D341Med (cell line): ENCODE results near the gene ZIC4.
A peak's percentile ranks its signal among the peaks of the same experiment; 100 is the strongest.

Experiments used
- DNase-seq: peaks from one replicate; pipeline ENCODE4 v3.0.0; 2012; ENCODE audit warnings: low spot score

Gene ZIC4

DNA sequence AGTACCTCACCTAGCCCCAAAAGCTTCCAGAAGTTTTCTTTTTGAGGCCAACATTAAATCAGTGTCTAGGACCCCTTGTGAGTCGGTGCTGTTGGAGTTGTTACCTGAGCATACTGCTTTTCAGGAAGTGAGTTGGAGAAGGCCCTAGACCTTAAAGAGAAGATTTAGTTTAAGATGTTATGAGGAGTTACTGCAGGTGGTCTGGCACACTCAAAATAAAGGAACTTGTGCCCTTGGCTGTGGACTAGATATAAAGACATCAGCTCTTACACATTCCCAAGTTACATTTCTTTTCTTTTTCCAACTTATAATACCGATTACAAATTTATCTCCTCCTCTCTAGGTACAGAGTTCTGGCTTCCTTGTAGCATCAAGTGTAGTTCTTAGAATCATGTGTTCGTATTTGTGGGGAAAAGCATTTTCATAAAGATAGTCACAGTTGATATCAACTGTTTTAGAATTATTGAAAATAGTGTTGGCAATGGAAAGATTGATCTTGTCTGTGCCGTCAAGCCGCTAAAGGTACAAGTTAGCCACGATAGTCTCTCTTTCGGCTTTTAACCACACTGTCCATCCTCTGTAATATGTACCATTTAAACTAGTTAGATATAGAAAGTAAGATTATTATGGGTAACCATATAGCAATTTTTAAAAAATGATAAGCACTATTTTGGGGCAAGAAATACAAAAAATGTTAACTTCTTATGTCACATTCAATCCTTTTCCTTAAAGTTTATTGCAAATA is 11.4 kb upstream of the ZIC4 start:
- no peak for DNase-seq

- no peak for DNase-seq
These were observed 10.6 kb upstream of the ZIC4 start for GRCh38 chr3:147416931-147417330.

DNA sequence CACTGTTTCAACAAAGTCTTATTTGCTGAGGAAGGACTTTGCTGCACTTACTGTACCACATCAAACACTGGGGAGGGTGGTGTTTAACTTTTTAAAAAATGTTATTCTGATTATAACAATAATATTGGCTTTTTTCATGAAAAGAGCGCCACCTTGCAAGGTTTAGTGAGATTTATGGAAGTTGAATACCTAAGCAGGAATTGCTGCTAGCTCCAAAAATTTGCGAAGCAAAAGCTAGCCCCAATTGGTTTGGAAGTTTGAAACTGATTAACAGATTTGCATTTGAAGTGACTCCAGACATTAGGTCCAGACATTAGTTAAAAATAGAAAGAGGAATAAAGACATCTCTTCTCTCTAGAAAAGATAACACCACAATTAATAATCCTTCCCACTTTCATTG is 9.5 kb upstream of the ZIC4 start:
- no peak for DNase-seq

GRCh38 chr3:147415286-147415685 is 8.9 kb upstream of the ZIC4 start:
- no peak for DNase-seq

DNA sequence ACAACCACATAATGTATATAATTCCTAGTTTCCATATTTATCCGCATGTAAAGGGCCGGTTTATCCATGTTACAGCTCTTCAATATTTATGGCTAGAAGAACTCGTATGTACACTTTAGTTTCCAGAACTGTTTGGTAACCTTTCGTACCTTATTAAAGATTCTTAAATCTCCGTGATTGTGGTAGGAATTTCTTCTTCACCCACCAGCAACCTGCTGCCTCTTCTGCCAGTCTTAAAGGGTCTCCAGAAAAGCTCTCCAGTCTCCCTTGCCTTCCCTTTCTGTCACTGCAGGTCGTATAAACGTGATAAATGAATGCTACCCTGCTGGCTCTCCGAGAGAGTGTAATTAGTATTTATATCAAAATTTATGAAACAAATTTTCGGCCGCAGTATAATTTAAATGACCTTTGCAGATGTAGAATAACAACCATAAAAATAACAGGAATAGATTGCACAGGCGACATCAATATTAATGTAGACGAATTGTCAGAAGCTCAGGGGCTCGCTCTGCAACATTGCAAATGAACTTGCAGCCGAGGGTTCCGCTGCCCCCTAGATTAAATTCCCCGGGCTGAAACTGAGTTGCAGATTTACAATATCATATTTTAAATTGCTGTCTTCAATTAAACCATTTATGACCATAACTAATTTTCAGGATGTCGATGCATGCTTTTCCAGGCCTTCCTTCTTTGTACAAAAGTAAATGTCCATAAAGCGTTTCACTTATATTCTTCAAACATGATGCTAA is 8.2 kb upstream of the ZIC4 start:
- no peak for DNase-seq

DNA sequence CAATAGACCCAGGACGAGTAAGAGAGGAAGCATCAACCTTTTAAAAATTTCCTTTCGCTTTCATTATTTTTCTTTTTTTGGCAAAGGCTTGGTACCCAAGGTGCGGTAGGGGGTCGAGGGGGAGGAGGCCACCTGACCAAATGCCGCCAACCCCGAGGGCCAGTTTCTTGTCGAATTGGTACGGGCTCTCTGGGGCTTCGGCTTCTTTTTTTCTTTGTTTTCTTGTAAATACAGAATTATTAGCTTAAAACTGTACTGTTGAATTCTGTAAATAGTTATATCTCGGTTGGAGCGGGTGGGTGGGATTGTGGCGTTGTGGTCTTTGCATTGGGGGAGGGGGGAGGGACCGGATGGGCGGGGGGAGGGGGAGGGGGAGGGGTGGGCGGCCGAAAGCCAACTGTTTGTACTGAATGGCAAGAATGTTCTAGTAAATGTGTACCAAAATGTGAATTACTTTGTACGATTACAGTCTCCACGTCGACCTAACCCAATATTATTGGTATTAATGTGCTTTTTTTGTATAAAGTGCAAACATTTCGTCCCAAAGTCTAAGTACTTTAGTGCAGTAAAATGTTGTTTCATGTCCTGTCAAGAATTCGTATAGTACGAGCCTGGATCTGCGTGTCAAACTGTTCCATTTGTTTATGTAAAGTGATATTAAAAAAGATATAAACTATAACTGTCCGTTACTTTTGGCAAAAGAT is 7.5 kb upstream of the ZIC4 start:
- no peak for DNase-seq

GRCh38 chr3:147412917-147413685 is 6.8 kb upstream of the ZIC4 start:
- no peak for DNase-seq

DNA sequence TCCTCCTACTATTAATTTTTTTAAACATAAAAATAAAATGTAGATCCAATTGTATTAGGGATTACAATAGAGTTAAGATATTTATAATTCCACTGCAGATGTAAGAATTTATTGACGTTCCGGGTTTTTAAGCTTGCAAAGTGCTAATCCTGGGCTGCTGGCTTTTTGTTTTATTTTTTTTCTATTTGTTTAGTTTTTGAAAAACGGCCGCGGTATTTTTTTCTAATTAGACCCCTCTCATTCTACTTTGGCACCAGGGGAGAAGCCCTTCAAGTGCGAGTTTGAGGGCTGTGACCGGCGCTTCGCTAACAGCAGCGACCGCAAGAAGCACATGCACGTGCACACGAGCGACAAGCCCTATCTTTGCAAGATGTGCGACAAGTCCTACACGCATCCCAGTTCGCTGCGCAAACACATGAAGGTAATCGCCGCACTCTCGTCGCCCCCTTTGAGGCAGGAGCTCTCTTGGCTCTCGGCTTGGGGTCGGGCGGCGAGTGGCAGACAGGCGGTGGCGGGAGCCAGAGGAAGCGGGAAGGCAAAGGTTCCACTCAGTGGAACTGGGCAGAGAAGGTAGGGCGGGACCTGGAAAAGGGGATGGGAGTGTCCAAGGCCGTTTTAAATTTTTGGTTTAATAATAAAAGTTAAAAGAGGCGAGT is 6.0 kb upstream of the ZIC4 start:
- DNase-seq = no peak

DNA sequence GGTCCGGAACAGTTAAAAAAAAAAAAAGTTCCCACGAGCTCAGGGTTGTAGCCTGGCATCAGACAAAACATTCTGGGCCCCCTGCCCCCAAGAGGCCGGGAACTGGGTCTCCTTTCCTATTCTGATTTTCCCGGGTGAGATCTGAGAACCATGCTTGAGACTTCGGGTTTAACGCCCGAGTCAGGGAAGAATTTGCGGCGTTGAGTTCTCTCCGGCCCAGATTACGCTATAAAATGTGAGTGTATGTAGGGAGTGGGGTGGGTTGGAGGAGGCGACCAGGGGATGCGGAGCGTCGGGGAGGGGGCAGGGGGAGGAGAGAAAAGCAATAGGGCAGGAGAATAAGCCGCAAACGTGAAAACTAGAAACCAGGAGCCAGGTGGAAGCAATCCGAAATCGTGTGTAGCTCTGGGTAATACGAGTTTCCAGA is 5.5 kb upstream of the ZIC4 start:
- no peak for DNase-seq

DNA sequence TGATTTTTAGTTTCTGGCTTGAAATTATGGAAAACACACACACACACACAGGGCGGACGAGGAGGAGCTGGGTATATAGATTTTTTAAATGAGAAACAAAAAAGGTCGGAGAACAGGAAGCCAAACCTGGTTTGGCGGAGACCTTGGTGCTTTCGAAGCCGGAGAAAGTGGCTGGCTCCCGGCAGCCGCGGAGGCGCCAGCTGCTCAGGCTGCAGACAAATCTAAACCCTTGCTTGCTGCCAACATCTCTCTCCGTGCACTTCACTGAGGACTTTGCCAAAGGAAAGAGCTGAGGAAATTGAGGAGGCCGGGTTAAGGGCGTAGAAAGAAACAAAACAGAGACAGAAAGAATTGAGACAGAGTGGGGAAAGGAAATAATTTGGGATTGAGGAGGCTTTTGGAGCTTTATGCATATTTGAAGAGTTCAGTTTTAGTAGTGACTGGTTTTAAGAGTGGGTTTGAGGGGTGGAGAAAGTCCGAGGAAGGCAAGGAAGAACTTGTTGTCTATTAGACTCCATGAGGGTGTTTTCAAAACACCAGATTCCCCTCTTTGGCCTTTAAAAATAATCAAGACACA is 5.0 kb upstream of the ZIC4 start:
- peak; percentile 65 for DNase-seq

GRCh38 chr3:147410526-147411237 is 4.3 kb upstream of the ZIC4 start:
- peak; percentile 65 for DNase-seq

- DNase-seq = peak; percentile 66
These were observed 3.8 kb upstream of the ZIC4 start for GRCh38 chr3:147410116-147410525.

GRCh38 chr3:147409143-147410115 is 3.1 kb upstream of the ZIC4 start, which contains the start of gene ZIC1:
Gene ZIC1, plus strand, starts transcription at chr3:147409365. Its CDS starts 748 bp downstream, at chr3:147410113.
- DNase-seq = peak; percentile 92

DNA sequence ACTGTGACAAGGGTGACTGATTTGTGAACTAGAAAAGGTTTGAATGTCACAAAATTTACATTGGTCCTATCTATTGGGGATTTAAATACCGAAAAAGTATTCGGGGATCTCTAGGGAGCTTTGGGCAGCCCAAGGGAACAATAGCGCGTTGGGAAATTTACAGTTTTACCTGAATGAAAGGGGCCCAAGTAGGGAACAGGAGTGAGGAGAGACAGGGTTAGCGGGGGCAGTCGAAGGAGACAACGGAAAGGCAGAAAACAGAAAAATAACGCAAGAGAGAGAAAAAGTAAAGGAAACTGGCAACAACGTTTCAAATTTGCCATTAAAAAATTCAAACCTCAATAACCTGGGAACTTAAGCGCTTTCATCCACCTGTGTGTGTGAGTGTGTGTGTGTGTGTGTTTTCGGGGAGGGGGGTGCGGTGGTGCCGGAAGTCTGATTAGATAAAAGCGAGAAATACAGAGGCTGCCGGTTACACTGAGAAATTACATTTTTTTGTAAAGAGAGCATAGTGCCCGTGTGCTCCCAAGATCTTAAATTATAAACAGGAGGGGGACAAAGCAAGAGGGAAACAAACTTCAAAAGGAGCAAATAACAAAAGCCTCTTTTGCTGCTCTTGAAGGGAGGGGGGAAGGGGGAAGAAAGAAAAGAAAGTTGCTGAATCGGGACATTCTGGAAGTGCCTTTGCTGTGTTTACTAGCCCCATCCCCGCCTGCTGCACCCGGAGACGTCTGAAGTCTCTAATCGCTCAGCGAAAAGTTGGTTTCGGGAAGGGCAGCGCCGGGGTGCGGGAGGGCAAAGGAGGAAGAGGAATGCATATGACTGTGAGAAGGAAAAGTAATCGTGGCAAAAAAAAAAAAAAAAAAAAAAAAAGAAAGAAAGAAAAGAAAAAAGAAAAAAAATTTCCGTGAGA is 2.1 kb upstream of the ZIC4 start:
- DNase-seq = peak; percentile 48

GRCh38 chr3:147407498-147408187 is 1.3 kb upstream of the ZIC4 start:
- no peak for DNase-seq

GRCh38 chr3:147407114-147407497 is 763 bp upstream of the ZIC4 start:
- DNase-seq = no peak

DNA sequence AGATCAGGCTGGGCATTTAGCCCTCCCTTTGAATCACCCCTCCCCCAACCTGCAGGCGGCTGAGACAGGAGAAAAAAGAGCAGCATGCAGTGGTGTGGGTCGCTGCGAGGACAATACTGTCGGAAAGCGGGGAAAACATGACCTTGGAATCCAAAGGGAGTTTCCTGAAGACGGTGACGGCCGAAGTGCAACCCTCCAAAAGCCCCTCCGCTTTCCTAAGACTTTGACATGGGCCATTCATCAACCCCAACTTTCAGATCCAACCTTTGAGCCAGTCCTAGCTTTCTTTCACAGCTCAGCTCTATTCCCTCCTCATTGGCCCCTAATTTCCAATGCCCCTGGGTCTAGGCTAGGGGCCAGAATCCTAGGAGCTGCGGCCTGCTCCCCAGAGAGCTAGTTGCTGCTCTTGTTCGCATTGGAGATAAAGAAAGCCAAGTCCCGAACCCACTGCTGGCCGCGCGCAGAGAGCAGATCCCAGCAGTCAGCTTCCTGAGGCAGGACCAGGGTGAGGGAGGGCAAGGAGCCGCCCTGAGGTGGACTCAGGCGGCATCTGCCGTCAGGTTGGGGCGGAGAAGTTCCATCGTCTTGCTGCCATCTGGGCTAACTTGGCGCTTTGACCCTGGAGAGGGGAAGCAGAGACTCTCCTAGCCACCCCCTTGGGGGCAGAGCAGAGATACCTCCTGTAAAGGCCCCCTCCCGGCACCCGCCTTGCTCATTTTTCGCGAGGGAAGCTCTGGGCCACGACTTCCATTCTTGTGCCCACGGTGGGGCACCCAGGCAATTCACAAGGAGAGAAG is 914 bp downstream of the ZIC4 start:
- DNase-seq = no peak
